Stimulated activated CD4-positive, alpha-beta T cell treated with anti-CD3 and anti-CD28 coated beads, Interleukin-12 subunit alpha, Interleukin-12 subunit beta, amount 100 ng/mL, for 48 hours (primary cell): ENCODE data around the gene EXOSC9.

Experiments used
- DNase-seq, 3 donors: peaks; one replicate each; pipeline ENCODE4 v3.0.0-alpha.2; 2020; ENCODE audit warnings: low read depth in 2 of 3, low spot score in 1 of 3

Gene EXOSC9

DNA sequence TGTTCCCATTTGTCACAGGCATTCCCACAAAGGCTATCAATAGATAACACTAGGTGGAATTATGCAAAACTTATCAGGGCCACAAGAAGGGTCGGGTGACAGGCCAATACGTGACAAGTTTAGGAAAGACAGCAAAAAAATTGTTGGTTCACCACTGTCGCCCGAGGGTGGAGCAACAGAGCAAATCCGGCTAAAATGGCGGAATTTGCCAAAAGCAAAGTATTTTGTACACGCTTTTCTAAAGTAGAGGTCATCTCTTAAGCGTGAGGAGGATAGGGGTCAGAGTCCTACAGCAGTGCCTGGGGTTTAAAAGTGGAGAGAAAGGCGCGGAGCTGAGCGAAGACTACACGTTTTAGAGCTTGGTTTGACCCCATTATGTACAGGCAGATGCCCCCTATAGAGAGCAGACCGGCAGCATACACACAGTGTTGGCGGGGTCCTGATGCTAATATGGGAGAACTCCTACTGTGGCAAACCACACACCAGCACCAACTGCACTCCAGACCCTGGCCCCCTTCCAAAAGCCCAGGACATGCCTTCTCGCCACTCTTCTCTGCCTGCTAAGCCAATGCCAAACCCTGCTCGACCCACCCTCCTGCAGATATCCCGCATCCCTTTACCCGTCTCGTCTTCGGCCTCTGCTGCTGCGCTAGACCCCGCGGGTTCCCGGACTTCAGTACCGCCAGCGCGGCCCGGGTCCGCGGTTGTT lies 21.8 kb downstream of the EXOSC9 start:
- DNase-seq, result peak; percentile 13 to 28 (median 23)

DNA sequence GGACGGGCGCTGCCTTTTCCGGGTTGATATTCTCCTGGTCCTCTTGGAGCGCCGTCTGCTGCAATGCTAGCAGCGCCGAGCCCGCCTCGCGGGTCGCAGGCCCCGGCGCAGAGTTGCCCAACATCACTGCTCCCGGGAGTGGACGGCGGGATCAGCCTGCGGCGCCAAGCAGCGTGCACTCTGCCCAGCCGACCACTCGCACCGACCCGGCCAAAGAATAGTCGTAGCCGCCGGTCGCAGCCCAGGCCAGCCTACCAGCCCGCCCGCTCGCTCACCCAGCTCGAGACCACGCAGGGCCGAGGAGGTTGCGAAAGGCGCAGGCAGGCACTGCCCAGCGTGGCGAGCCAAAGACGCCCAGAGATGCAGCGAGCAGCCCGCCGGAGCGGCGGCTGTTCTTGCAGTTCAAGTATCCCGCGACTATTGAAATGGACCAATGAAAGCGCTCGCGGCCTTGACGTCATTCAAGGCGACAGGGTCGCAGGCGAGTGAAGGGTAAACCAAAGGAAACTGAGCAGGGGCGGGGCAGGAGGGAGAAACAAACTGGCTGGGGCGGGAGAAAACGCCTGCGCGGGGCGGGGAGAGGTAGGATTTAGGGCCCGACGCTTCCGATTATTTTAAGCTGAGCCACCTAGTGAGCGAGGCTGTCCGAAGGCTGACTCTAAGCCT lies 22.5 kb downstream of the EXOSC9 start, which contains the start of gene CCNA2:
CCNA2 (minus strand) TSS at position 379 of the 666 bp plus-strand sequence; CDS start at position 124, 255 bp downstream.
- DNase-seq, result peak; percentile 94 to 95 (median 94)

DNA sequence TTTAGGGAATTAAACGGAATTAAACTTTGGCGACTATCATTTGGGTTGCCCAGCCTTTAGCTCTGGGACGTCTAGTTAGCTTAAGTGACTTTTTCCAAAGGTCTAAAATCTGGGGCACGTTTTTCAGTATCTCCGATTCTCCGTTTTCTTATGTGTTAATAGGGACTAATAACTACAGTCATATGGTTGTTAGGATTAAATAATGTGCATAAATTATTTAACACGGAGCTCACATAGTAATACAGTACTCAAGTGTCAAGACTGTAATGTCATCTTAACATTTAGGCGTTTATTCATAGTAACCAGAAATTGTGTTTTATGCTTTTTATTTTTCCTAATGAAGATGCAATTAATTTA lies 23.0 kb downstream of the EXOSC9 start:
- no peak for DNase-seq

DNA sequence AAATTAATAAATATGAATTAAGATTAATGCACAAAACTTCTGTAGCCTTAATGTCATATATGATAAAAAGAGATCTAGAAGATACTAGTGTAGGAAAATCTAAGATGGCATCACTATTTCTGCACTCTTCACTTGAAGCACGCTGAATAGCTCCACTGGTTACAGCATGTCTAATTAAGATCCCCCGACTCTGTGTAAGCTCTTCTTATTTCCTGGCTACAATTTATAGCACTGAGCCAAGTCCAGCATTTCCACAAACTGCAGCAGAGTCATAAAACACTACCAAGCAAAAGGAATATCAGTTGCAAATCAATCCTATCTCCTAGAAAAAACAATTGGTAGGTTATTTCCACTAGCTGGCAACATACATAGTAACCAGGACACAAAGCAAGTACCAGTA lies 23.8 kb downstream of the EXOSC9 start:
- no peak for DNase-seq

DNA sequence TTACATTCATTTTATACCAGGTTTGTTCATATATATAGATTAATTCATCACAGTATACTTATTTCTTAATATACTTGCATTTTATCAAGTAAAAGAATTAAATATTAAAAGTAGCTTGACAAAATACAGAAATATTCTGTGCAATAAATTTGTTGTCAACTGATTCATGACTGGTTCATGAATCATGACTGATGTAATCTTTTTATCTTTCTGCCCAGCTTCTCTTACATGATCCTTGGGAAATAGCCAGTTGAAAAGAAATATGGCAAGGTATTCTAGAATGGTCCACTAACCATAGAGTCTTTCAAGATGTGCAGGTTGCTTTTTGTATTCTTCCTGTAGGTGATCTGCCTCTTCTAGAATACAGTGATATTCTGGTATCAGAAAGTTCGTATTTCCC lies 26.7 kb downstream of the EXOSC9 start:
- no peak for DNase-seq

DNA sequence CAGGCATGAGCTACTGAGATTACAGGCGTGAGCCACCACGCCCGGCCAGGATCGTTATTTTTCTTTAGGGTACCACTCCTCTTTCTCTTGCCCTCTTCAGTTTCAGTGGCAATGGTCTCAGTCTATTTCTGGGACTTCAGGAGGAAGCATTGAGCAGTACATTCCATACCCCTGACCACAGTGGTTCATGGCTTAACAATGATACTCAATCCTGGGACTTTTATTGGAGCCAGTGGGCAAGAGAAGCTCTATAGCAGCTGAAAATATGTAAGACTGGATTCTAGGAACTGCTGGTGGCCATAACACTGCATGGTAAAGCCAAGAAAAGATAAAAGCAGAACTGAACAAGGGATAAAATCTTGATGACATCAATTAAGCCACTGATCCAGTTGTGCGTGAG lies 28.4 kb downstream of the EXOSC9 start:
- DNase-seq, result no peak

DNA sequence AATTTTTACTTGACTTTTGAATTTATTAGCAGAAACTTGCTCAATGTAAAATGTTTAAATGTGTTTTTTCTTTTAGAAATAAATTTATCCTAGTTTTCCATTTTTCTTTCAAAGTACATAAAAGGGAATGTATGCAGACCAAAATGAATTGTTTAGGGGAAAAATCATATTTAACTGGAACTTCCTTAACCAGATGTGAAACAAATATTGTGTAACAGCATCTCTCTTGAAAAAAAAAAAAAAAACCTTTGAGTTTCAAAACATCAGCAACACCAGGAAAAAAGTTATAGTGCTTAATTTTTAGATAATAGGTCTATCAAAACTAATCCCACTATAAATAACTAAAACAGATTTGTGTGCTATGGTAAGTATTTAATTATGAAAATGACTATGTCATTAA lies 37.0 kb downstream of the EXOSC9 start:
- DNase-seq, result no peak

DNA sequence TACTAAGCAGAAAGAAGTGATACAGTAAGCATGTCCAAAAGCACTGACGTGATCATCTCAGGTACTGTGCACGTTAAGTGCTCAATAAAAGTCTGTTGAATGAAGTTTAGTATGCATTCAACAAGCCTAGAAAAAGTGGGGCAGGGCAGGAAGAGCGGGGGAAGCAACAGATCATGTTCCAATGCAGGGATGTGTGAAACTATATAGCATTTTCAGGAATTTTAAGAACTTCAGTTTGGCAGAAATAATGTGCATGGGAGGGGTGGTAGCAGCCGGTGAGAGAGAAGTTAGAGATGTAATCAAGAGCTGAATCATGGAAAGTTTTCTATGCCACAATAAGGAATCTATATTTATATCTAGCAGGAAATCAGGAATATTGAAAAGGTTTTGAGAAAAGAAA lies 41.7 kb downstream of the EXOSC9 start:
- DNase-seq, result no peak

DNA sequence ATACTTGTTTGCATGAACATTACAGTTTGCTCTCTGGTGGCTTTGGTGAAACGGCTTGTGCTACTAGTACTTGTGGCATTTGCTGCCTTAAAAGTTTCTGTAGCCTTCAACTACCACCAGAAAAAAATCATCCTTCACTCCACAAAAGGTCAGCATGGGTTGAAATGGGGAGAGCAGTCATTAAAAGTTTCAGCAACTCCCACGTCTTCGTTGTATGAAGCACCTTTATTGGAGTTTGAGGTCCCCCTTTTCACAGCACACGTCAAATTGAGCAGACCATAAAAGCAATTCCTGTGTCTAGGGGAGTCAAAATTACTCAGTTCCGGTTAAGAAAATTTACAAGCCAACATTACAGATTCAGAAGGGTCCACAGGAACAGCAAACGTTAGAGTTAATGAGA lies 45.5 kb downstream of the EXOSC9 start:
- no peak for DNase-seq

DNA sequence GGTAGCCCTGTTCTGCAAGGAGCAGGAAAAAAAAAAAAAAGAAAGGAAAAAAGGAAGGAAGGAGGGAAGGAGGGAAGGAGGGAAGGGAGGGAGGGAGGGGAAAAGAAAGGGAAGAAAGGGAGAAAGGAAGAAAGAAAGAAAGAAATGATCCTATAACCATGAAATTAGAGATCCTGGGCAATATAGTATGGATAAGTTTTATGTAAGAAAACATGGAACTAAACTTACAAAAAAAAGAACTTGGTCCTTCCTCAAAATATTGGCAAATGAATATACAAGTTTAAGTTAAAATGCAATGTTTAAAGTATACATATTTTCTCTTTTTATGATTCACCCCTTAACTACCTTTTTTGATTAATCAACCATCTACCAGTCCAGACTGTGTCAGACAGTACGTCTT lies 50.2 kb downstream of the EXOSC9 start:
- DNase-seq, result no peak

DNA sequence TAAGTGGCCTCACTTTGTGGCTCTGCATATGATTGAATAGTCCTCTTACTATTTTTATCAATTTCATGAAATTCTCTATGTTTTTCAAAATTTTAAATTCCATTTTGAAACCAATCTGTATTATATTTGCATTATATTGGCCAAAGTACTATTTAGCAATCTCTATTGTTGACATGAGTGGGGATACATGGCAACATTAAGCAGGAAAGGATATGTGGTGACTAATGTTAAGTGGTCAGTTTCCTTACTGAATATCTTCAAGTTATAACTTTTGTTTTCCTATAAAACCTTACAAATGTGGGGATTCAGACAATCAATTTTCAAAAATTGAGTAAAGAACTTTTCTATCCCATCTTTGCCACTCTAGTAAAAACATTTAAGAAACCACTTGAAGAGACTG lies 59.0 kb downstream of the EXOSC9 start:
- DNase-seq, result no peak

DNA sequence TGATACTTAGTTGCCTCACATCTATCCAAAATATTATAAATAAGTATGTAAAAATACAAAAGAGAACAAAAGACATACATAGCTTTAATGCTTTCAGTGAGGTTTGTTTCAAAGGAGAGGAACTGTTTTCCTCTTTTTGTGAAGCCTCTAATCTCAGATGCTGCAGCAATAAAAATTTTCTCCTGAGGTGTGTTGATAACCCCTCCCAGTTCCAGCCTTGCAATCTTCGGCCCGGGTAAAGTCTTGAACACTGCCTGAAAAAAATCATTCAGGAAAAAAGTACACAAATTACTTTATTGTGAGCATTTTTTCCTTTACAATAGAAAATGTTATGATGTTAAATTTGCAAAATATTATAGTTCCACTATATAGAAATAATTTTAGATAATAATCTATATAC lies 60.3 kb downstream of the EXOSC9 start:
- no peak for DNase-seq

DNA sequence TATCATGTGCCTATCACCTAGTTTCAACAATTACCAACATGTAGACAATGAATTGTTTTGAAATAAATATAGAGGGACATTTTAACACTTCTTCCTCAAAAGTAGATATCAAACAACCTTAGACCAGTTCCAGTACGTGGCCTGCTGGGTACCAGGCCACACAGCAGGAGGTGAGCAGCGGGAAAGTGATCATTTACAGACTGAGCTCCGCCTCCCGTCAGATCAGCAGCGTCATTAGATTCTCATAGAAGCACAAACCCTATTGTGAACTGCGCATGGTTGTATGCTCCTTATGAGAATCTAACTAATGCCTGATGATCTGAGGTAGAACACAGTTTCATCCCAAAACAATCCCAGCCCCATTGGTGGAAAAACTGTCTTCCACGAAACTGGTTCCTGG lies 62.7 kb downstream of the EXOSC9 start:
- DNase-seq, result no peak
